ENCODE measurements around the gene SLC39A6. TPM values are rescaled to one million over a fixed set of nuclear protein-coding genes. Genes with fewer than 3 reads are reported as not detected.

SLC39A6 gene
- total RNA-seq, 1 donor from 2014 or later = 28.9 TPM

GRCh38 chr18:36128907-36129299, 237 bp downstream of the SLC39A6 start:
- Histone ChIP-seq H3K27me3 (ENCODE audit: low read depth) (no peaks in the 10 kb centered on the region), H3K4me1 (peaks cover 26% of the 10 kb centered on the region), H3K9me3 (no peaks in the 10 kb centered on the region), H3K4me3 (peak overlapping the region; percentile 97), H3K36me3 (peaks cover 16% of the 10 kb centered on the region), H3K27ac (peak overlapping the region; percentile 98)
- DNase-seq = no peak
- TF ChIP-seq CTCF (IDR thresholded peaks at IDR 0.05) = no peak
- intact Hi-C loops (cut with DNase I) = no loop called here
- peak; percentile 37 for ATAC-seq

DNA sequence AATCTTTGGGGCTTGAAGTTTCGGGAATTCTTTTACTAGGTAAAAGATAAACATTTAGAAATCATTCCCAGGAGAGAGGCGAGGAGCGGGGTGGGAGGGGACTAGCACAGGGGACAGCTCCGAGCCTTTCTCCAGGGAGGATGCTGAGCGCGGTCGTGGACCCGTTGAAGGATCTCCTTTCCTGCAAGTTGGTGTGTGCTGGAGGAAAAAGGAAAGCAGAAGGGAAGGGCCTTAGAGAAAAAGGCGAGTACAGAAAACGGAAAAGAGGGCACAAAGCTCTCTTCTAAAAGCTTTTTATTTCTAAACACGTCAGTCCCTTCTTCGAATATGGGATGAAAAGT, 640 bp downstream of the SLC39A6 start:
- intact Hi-C loops (cut with DNase I) = no loop called here
- no peak for ATAC-seq
- Histone ChIP-seq H3K9me3 (no peaks in the 10 kb centered on the region), H3K4me1 (peaks cover 26% of the 10 kb centered on the region), H3K36me3 (peaks cover 16% of the 10 kb centered on the region), H3K4me3 (peak overlapping the region; percentile 97), H3K27me3 (ENCODE audit: low read depth) (no peaks in the 10 kb centered on the region), H3K27ac (no peak overlapping the region)
- no peak for DNase-seq
- TF ChIP-seq CTCF (IDR thresholded peaks at IDR 0.05) = no peak

- H3K4me3 ChIP-seq = peak overlapping the region; percentile 97
- intact Hi-C loops (cut with DNase I) = no loop called here
- no peak for ATAC-seq
- H3K36me3 ChIP-seq = peaks cover 18% of the 10 kb centered on the region
- TF ChIP-seq CTCF (IDR thresholded peaks at IDR 0.05) = no peak
- H3K27ac ChIP-seq = no peak overlapping the region
- no peaks in the 10 kb centered on the region for H3K27me3 ChIP-seq (ENCODE audit: low read depth)
- no peak for DNase-seq
- peaks cover 26% of the 10 kb centered on the region for H3K4me1 ChIP-seq
- H3K9me3 ChIP-seq = no peaks in the 10 kb centered on the region
Measured at GRCh38 chr18:36127836-36128529, 1.2 kb downstream of the SLC39A6 start.

GRCh38 chr18:36126668-36127067, 2.5 kb downstream of the SLC39A6 start:
- Histone ChIP-seq H3K4me1 (peaks cover 20% of the 10 kb centered on the region), H3K27ac (no peak overlapping the region), H3K36me3 (peaks cover 31% of the 10 kb centered on the region), H3K27me3 (ENCODE audit: low read depth) (no peaks in the 10 kb centered on the region), H3K9me3 (no peaks in the 10 kb centered on the region), H3K4me3 (no peak overlapping the region)
- intact Hi-C loops (cut with DNase I) = no loop called here
- DNase-seq (no peak), ATAC-seq (no peak)
- TF ChIP-seq CTCF (IDR thresholded peaks at IDR 0.05) = no peak

- peaks cover 9% of the 10 kb centered on the region for H3K4me1 ChIP-seq
- intact Hi-C loops (cut with DNase I) = no loop called here
- H3K27ac ChIP-seq = no peak overlapping the region
- ATAC-seq (no peak), DNase-seq (no peak)
- no peak overlapping the region for H3K4me3 ChIP-seq
- peaks cover 47% of the 10 kb centered on the region for H3K36me3 ChIP-seq
- no peak for TF ChIP-seq CTCF (IDR thresholded peaks at IDR 0.05)
- H3K9me3 ChIP-seq = no peaks in the 10 kb centered on the region
- H3K27me3 ChIP-seq (ENCODE audit: low read depth) = no peaks in the 10 kb centered on the region
Measured at GRCh38 chr18:36124841-36125240, 4.3 kb downstream of the SLC39A6 start.
